SU-DHL-6 (cell line): ENCODE results near the gene DOCK10.

Experiments
- EZH2phosphoT487 ChIP-seq: fragments of 200-600 bp; sonication (generic), shearing (Covaris generic); conservative IDR thresholded peaks from 2 replicates; pipeline ENCODE4 v1.6.1; 2018; ENCODE audit warnings: mild to moderate bottlenecking, antibody characterized with exemption, low read length, moderate library complexity, mixed read lengths
- TF ChIP-seq, protein P1 (sequence below): fragments of 200-600 bp; sonication (generic); IDR thresholded peaks from one replicate; pipeline ENCODE4 v1.5.1; 2017; ENCODE audit warnings: antibody characterized with exemption, mild to moderate bottlenecking, low read length, moderate library complexity; ENCODE audit not compliant: insufficient read depth, poor library complexity, severe bottlenecking

GRCh38 chr2:224734949-224735348, 307.3 kb downstream of the DOCK10 start:
- TF ChIP-seq, protein P1, sequence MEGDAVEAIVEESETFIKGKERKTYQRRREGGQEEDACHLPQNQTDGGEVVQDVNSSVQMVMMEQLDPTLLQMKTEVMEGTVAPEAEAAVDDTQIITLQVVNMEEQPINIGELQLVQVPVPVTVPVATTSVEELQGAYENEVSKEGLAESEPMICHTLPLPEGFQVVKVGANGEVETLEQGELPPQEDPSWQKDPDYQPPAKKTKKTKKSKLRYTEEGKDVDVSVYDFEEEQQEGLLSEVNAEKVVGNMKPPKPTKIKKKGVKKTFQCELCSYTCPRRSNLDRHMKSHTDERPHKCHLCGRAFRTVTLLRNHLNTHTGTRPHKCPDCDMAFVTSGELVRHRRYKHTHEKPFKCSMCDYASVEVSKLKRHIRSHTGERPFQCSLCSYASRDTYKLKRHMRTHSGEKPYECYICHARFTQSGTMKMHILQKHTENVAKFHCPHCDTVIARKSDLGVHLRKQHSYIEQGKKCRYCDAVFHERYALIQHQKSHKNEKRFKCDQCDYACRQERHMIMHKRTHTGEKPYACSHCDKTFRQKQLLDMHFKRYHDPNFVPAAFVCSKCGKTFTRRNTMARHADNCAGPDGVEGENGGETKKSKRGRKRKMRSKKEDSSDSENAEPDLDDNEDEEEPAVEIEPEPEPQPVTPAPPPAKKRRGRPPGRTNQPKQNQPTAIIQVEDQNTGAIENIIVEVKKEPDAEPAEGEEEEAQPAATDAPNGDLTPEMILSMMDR = no peak
- TF ChIP-seq EZH2phosphoT487 = no peak
